WI38 (cell line): Measurements from ENCODE around the gene SORT1.

Experiments
- H3K4me3 ChIP-seq: 2 replicates; pipeline ENCODE4 v1.5.1; 2011; ENCODE audit warnings: low read depth, mild to moderate bottlenecking, control low read depth, low read length
- CTCF ChIP-seq: IDR thresholded peaks from 2 replicates; pipeline ENCODE4 v1.5.1; 2012; ENCODE audit warnings: low read depth, mild to moderate bottlenecking, control low read depth, low read length

SORT1 gene

DNA sequence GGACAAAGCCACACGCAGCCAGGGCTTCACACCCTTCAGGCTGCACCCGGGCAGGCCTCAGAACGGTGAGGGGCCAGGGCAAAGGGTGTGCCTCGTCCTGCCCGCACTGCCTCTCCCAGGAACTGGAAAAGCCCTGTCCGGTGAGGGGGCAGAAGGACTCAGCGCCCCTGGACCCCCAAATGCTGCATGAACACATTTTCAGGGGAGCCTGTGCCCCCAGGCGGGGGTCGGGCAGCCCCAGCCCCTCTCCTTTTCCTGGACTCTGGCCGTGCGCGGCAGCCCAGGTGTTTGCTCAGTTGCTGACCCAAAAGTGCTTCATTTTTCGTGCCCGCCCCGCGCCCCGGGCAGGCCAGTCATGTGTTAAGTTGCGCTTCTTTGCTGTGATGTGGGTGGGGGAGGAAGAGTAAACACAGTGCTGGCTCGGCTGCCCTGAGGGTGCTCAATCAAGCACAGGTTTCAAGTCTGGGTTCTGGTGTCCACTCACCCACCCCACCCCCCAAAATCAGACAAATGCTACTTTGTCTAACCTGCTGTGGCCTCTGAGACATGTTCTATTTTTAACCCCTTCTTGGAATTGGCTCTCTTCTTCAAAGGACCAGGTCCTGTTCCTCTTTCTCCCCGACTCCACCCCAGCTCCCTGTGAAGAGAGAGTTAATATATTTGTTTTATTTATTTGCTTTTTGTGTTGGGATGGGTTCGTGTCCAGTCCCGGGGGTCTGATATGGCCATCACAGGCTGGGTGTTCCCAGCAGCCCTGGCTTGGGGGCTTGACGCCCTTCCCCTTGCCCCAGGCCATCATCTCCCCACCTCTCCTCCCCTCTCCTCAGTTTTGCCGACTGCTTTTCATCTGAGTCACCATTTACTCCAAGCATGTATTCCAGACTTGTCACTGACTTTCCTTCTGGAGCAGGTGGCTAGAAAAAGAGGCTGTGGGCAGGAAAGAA, 122.9 kb downstream of the SORT1 start:
- no peak overlapping the region for H3K4me3 ChIP-seq
- TF ChIP-seq CTCF: no peak

- no peak overlapping the region for H3K4me3 ChIP-seq
- TF ChIP-seq CTCF: no peak
Observed at GRCh38 chr1:109273570-109274288, 124.0 kb downstream of the SORT1 start.

GRCh38 chr1:109272831-109273547, 124.7 kb downstream of the SORT1 start:
- no peak overlapping the region for H3K4me3 ChIP-seq
- TF ChIP-seq CTCF: no peak

DNA sequence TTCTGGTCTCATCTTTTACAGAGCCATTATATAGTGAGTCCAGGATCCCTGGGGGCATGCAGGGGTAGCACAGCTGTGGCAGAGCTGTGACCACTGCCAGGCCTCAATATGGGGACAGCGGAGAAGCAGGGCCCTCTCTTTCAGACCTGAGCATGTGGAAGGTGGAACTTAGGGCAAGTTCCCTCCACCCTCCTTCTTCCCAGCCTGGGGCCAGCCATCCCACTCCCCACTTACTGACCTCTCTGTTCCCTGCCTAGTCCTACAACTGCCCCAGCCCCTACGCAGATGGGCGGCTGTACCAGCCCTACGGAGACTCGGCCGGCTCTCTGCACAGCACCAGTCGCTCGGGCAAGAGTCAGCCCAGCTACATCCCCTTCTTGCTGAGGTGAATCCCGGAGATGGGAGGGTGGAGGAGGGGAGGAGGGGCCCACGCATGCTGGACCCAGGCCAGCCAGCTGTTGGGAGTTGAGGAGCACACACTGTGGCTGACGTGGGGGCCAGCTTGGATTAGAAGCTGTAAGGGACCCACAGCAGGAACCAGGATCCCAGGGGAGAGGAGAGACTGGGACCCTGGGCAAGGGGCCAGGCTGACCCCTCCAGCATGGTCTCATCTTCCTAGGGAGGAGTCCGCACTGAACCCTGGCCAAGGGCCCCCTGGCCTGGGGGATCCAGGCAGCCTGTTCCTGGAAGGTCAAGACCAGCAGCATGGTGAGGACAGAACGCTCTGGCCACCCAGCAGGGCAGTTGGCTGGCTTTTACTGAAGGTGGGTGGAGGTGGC, 125.5 kb downstream of the SORT1 start:
- no peak overlapping the region for H3K4me3 ChIP-seq
- TF ChIP-seq CTCF: no peak

- no peak for TF ChIP-seq CTCF
- H3K4me3 ChIP-seq: no peak overlapping the region
Observed at GRCh38 chr1:109271458-109271857, 126.3 kb downstream of the SORT1 start.

- TF ChIP-seq CTCF: no peak
- H3K4me3 ChIP-seq: no peak overlapping the region
Observed at GRCh38 chr1:109270623-109271317, 126.9 kb downstream of the SORT1 start.
